Lower leg skin (tissue), 4 donors: ENCODE results near the gene RXRA. TPM values are rescaled to one million over a fixed set of nuclear protein-coding genes. Genes with fewer than 3 reads are reported as not detected.

Experiments used
- DNase-seq, 2 donors: peaks; one replicate each; pipeline ENCODE4 v3.0.0-alpha.2; 2019; ENCODE audit warnings: low spot score in 2 of 2
- H3K4me3 ChIP-seq: fragments of 200-600 bp; sonication (generic); 2 replicates; pipeline ENCODE4 v1.5.1; 2017; ENCODE audit warnings: mild to moderate bottlenecking, low read depth; ENCODE audit not compliant: poor library complexity, severe bottlenecking
- POLR2A ChIP-seq, 2 donors: fragments of 450-650 bp; IDR thresholded peaks; one replicate each; pipeline ENCODE4 v1.6.1; 2016 to 2017; ENCODE audit warnings: antibody characterized with exemption in 2 of 2, mild to moderate bottlenecking in 1 of 2, moderate library complexity in 1 of 2
- WGBS, 2 donors: methylation state at CpG; one replicate each; pipeline ENCODE4 v1.1.5; 2018; 5-methylcytosine and 5-hydroxymethylcytosine counted together
- intact Hi-C: fragments of 100-400 bp; cut with DNase I; formaldehyde crosslinking; loops from one replicate; pipeline ENCODE4 v1.15.0; 2023; ENCODE audit warnings: low total_unique reads
- total RNA-seq, 4 donors: library from RNA; depleted of rRNA; stranded (reverse); fragments of >200 nt; gene quantifications; one replicate each; pipeline ENCODE4 v1.1.0, GENCODE V29; 2016
- TF ChIP-seq, protein P1 (sequence below), 3 donors: fragments of 450-650 bp; IDR thresholded peaks; one replicate each; pipeline ENCODE4 v1.5.1; 2016; ENCODE audit warnings: antibody characterized with exemption in 3 of 3, mild to moderate bottlenecking in 3 of 3, moderate library complexity in 2 of 3

The RXRA gene
- total RNA-seq, 4 donors from 2014 or later, result 143 to 242 (median 166) TPM

DNA sequence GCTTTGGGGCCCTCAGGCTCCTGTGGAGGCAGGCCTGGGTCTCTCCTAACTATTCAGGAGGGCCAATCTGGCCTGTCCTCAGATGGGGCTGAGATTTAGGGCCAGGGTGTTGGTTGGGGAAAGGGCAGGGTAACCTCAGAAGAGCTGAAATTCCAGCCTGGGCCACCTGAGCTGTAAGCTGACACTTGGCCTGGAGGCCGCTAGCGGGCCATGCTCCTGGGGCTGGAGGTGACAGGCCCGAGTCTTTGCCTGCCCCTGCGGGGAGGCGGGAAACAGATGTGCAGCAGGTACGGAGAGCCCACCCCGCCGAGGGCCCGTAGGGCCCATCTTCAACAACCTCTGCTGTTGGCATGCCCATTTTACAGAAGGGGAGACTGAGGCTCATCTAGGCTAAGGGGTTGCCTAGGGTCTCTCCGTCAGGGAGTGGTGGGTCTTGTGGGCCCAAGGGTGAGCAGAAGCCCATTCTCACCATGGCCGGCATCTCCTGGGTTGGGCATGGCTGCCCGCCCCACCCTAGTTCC is 69.5 kb downstream of the RXRA start:
- intact Hi-C loops, result loop anchor here (10.0 kb wide), 1 partner anchor 61 kb away; no protein-coding TSS in a partner anchor
- H3K4me3 ChIP-seq, result no peak overlapping the region
- DNase-seq, result no peak
- 74 to 77% methylated on average over 11 to 12 of the region's 12 CpGs for WGBS, 2 donors
- TF ChIP-seq POLR2A (IDR thresholded peaks at IDR 0.05), result no peak
- TF ChIP-seq, protein P1, sequence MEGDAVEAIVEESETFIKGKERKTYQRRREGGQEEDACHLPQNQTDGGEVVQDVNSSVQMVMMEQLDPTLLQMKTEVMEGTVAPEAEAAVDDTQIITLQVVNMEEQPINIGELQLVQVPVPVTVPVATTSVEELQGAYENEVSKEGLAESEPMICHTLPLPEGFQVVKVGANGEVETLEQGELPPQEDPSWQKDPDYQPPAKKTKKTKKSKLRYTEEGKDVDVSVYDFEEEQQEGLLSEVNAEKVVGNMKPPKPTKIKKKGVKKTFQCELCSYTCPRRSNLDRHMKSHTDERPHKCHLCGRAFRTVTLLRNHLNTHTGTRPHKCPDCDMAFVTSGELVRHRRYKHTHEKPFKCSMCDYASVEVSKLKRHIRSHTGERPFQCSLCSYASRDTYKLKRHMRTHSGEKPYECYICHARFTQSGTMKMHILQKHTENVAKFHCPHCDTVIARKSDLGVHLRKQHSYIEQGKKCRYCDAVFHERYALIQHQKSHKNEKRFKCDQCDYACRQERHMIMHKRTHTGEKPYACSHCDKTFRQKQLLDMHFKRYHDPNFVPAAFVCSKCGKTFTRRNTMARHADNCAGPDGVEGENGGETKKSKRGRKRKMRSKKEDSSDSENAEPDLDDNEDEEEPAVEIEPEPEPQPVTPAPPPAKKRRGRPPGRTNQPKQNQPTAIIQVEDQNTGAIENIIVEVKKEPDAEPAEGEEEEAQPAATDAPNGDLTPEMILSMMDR (IDR thresholded peaks at IDR 0.05), result no peak

DNA sequence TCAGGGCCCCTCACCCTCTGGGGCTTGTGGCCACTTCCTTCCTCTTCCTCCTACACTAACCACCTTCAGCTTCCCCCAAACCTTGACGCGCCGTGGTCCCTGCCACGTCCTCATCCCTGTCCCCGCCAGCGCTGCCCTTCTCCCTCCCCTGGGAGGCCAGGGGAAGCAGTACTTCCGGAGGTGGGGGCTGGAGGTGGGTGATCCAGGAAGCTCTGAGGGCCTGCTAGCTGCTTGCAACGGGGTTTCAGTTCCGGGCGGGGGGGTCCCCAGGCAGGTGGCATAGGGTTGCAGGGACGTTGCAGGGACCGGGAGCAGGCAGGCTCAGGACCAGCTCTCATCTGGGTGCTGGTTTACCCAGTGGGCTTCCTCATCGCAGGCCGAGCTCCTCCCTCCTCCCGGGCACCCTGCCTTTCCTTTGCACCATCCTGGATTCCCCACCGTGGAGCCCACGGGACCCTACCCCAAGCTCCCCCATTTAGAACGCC is 70.0 kb downstream of the RXRA start:
- intact Hi-C loops, result loop anchor here (10.0 kb wide), 1 partner anchor 61 kb away; no protein-coding TSS in a partner anchor
- no peak for TF ChIP-seq POLR2A (IDR thresholded peaks at IDR 0.05)
- TF ChIP-seq, protein P1 (IDR thresholded peaks at IDR 0.05), result no peak
- no peak for DNase-seq
- 48 to 53% methylated on average over 15 to 18 of the region's 18 CpGs for WGBS, 2 donors
- no peak overlapping the region for H3K4me3 ChIP-seq

DNA sequence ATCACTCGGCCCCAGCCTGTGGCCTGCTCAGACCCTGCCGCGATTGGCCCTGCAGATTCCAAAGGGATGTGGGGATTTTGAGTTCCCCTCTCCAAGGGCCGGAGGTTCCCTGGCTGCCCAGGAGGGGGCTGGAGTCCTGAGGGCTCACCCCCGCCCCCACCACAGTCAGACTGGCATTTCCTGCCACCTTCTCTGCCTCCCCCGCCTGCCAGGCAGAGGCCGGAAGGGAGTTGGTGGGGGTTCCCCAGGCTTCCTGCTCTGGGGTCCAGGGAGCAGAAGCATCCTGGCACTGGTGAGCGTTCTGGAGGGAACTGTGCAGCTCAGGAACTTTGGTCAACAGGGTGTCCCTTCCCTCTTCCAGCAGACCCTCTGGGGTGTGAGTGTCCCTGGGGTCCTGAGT is 70.6 kb downstream of the RXRA start:
- 56 to 72% methylated on average over 8 of the region's 8 CpGs for WGBS, 2 donors
- intact Hi-C loops, result loop anchor here (10.0 kb wide), 1 partner anchor 62 kb away; no protein-coding TSS in a partner anchor
- no peak overlapping the region for H3K4me3 ChIP-seq
- TF ChIP-seq, protein P1 (IDR thresholded peaks at IDR 0.05), result no peak
- no peak for TF ChIP-seq POLR2A (IDR thresholded peaks at IDR 0.05)
- no peak for DNase-seq

DNA sequence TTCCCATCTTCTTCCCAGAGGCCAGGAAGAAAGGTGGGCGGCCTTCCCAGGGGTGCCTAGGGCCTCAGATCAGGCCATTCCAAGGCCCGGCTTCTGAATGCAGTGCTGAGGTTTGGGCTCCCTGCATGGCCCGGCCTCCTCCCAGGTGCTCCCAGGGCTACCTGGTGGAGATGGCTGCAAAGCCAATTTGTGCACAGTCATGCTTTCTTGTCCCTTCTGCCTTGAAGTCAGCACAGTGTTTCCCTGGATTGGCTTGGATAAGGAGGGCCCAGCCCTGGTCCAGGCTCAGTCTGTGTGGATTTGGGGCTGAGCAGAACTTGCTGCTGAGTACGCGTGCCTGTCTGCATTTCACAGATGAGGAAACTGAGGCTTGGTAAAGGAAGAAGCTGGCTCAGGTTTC is 72.5 kb downstream of the RXRA start:
- TF ChIP-seq POLR2A (IDR thresholded peaks at IDR 0.05), result no peak
- TF ChIP-seq, protein P1 (IDR thresholded peaks at IDR 0.05), result no peak
- 95 to 100% methylated on average over 5 of the region's 5 CpGs for WGBS, 2 donors
- DNase-seq, result no peak
- intact Hi-C loops, result loop anchor here (10.0 kb wide), 1 partner anchor 64 kb away; no protein-coding TSS in a partner anchor
- no peak overlapping the region for H3K4me3 ChIP-seq

DNA sequence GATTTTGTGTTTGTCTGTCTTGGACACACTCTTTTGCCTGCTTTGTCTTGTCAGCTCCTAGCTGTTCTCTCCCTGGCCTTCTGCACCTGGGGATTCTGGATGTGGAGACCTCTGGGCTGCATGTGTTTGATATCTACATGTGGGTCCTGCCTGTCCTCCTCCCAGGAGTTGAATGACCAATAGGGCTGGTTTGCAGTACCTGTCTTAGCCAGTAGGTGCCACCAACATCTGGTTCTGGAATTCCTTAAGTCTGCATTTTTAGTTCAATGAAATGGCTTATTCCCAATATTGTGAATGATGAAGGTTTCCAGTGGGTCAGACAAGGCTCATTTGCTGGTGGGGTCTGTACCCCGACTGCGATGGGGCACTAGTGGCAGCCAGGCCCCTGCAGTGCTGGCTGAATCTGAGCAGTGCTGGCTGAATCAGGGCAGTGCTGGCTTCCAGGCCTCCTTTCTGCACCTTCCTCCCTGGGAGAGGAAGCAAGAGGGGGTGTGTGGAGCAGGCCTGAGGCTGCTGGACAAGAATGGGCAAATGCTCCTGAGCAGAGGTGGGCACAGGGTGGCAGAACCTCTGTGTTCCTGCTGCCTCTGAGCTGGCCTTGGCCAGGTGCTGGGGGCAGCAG is 73.3 kb downstream of the RXRA start:
- WGBS, 2 donors, result 85 to 100% methylated on average over 2 of the region's 2 CpGs
- no peak overlapping the region for H3K4me3 ChIP-seq
- TF ChIP-seq, protein P1 (IDR thresholded peaks at IDR 0.05), result no peak
- no peak for TF ChIP-seq POLR2A (IDR thresholded peaks at IDR 0.05)
- DNase-seq, result no peak
- intact Hi-C loops, result loop anchor here (10.0 kb wide), 1 partner anchor 65 kb away; no protein-coding TSS in a partner anchor
